ENCODE measurements around the gene CERS4.
A peak's percentile ranks its signal among the peaks of the same experiment; 100 is the strongest.
"Not testable (repeated sequence)": the region's sequence is repeated elsewhere in the genome, so short reads cannot be mapped to it uniquely, and the experiment has no call there.

The CERS4 gene

DNA sequence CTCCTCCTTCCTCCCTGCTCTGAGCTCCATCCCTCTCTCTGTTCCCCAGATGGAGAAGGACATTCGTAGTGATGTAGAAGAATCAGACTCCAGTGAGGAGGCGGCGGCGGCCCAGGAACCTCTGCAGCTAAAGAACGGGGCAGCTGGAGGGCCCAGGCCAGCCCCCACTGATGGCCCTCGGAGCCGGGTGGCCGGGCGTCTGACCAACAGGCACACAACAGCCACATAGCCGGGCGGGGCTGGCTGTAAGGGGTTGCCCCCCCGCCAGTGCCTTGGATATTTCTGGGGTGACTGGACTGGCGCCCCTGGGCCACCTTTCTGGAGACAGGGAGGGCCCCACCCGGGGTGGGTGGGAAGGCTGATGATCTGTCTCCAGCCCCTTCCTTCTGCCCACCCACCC, 52.7 kb downstream of the CERS4 start:
- Histone ChIP-seq H3K27ac (ENCODE audit: low read length) (no peak overlapping the region), H4K20me1 (ENCODE audit: insufficient read depth, low read length) (no peaks in the 10 kb centered on the region), H3K9me3 (ENCODE audit: insufficient read depth, low read length) (no peaks in the 10 kb centered on the region), H3K27me3 (ENCODE audit: low read depth, low read length) (no peaks in the 10 kb centered on the region), H3K9ac (ENCODE audit: low read length) (no peak overlapping the region), H3K4me3 (ENCODE audit: low read length) (no peak overlapping the region), H3K4me2 (ENCODE audit: low read length) (no peak overlapping the region), H3K36me3 (replicated peaks; ENCODE audit: low read depth, low read length) (no peaks in the 10 kb centered on the region), H3K79me2 (ENCODE audit: low read length) (no peaks in the 10 kb centered on the region), H3K4me1 (ENCODE audit: low read length) (no peaks in the 10 kb centered on the region), H2AFZ (ENCODE audit: low read depth, low read length) (no peak overlapping the region)
- TF ChIP-seq CTCF (IDR thresholded peaks at IDR 0.05; ENCODE audit: low read depth, low read length) (no peak), EZH2phosphoT487 (IDR thresholded peaks at IDR 0.05; ENCODE audit: low read depth) (no peak)

DNA sequence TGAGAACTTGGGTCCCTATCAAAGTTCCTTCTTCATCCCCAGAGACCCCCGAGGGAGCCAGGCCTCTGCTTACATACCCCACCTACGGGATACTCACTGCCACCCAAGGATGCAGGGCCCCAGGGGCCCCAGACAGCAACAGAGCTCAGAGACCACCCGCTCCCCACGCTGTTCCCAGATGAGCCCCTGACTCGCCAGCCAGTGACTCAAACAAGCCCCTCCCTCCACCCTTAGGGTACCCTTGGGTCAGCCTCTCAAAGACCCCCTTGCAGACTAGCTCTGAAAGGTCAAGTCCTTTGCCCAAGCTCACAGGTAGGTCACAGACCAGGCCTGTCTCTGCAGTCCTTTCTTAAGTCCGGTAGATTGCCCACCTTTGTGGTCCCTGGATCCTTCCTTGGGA, 53.3 kb downstream of the CERS4 start:
- TF ChIP-seq EZH2phosphoT487 (IDR thresholded peaks at IDR 0.05; ENCODE audit: low read depth) (no peak), CTCF (IDR thresholded peaks at IDR 0.05; ENCODE audit: low read depth, low read length) (no peak)

DNA sequence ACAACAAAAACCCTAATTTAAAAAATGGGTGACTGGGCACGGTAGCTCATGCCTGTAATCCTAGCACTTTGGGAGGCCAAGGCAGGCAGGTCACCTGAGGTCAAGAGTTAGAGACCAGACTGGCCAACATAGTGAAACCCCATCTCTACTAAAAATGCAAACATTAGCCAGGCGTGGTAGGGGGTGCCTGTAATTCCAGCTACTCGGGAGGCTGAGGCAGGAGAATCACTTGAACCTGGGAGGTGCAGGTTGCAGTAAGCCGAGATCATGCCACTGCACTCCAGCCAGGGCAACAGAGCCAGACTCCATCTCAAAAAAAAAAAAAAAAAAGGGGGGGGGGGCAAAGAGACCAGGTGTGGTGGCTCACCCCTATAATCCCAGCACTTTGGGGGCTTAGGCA, 55.1 kb downstream of the CERS4 start:
- H3K79me2 ChIP-seq (ENCODE audit: low read length); H4K20me1 ChIP-seq (ENCODE audit: insufficient read depth, low read length); H3K4me3 ChIP-seq (ENCODE audit: low read length); H3K27me3 ChIP-seq (ENCODE audit: low read depth, low read length); H2AFZ ChIP-seq (ENCODE audit: low read depth, low read length); H3K27ac ChIP-seq (ENCODE audit: low read length); H3K4me1 ChIP-seq (ENCODE audit: low read length); H3K9me3 ChIP-seq (ENCODE audit: insufficient read depth, low read length); H3K9ac ChIP-seq (ENCODE audit: low read length); H3K4me2 ChIP-seq (ENCODE audit: low read length); H3K36me3 ChIP-seq (replicated peaks; ENCODE audit: low read depth, low read length): not testable (repeated sequence)

More for the DNA sequence above, 53.3 kb downstream of the CERS4 start:
- no peak overlapping the region for H2AFZ ChIP-seq (ENCODE audit: low read depth, low read length)
- H3K27ac ChIP-seq (ENCODE audit: low read length) = no peak overlapping the region
- no peaks in the 10 kb centered on the region for H3K4me1 ChIP-seq (ENCODE audit: low read length)
- H3K27me3 ChIP-seq (ENCODE audit: low read depth, low read length) = no peaks in the 10 kb centered on the region
- no peak overlapping the region for H3K4me3 ChIP-seq (ENCODE audit: low read length)
- no peaks in the 10 kb centered on the region for H3K36me3 ChIP-seq (replicated peaks; ENCODE audit: low read depth, low read length)
- no peaks in the 10 kb centered on the region for H3K9me3 ChIP-seq (ENCODE audit: insufficient read depth, low read length)
- no peaks in the 10 kb centered on the region for H3K79me2 ChIP-seq (ENCODE audit: low read length)
- H4K20me1 ChIP-seq (ENCODE audit: insufficient read depth, low read length) = no peaks in the 10 kb centered on the region
- no peak overlapping the region for H3K9ac ChIP-seq (ENCODE audit: low read length)
- H3K4me2 ChIP-seq (ENCODE audit: low read length) = no peak overlapping the region

DNA sequence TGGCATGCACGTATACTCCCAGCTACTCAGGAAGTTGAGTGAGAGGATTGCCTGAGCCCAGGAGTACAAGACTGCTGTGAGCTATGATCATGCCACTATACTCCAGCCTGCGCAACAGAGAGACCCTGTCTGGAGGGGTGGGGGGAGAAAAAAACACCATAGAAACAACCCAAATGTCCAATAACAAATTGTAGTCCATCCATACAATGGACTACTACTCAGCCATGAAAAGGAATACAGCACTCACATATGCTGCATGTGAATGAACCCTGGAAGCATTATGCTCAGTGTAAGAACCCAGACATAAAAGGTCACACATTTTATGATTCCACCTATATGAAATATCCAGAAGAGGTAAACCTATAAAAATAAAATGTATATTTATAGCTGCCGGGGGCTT, 56.7 kb downstream of the CERS4 start:
- TF ChIP-seq CTCF (IDR thresholded peaks at IDR 0.05; ENCODE audit: low read depth, low read length) = no peak
- no peak for TF ChIP-seq EZH2phosphoT487 (IDR thresholded peaks at IDR 0.05; ENCODE audit: low read depth)
- no peaks in the 10 kb centered on the region for H3K9me3 ChIP-seq (ENCODE audit: insufficient read depth, low read length)
- H3K4me3 ChIP-seq (ENCODE audit: low read length) = no peak overlapping the region
- no peaks in the 10 kb centered on the region for H3K79me2 ChIP-seq (ENCODE audit: low read length)
- no peak overlapping the region for H2AFZ ChIP-seq (ENCODE audit: low read depth, low read length)
- no peaks in the 10 kb centered on the region for H3K36me3 ChIP-seq (replicated peaks; ENCODE audit: low read depth, low read length)
- H3K9ac ChIP-seq (ENCODE audit: low read length) = no peak overlapping the region
- no peak overlapping the region for H3K27ac ChIP-seq (ENCODE audit: low read length)
- peaks cover 9% of the 10 kb centered on the region for H3K4me1 ChIP-seq (ENCODE audit: low read length)
- no peaks in the 10 kb centered on the region for H3K27me3 ChIP-seq (ENCODE audit: low read depth, low read length)
- no peak overlapping the region for H3K4me2 ChIP-seq (ENCODE audit: low read length)
- no peaks in the 10 kb centered on the region for H4K20me1 ChIP-seq (ENCODE audit: insufficient read depth, low read length)

GRCh38 chr19:8269724-8270123, 60.6 kb downstream of the CERS4 start:
- peak overlapping the region; percentile 46; the same call in 1 of the 2 replicates for H3K9ac ChIP-seq (ENCODE audit: low read length)

DNA sequence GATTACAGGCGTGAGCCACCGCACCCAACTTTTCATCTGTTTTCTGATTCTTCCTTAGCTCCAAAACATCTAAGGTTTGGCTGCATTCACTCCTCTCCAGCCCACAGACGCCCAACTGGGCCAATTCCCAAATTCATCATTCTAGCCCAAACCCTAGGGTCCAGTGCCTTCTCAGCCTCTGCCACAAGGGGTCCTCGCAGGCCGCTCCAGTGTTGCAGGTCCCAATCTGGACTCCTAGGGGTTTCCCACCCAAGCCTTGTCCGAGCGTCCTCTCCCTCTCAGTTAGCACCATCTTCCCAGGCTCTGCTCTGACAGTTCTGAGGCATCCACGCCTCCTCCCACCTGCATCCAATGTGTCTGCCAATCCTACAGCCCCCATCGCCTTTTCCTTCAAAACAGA, 67.3 kb downstream of the CERS4 start:
- not testable (repeated sequence) for H4K20me1 ChIP-seq (ENCODE audit: insufficient read depth, low read length); H3K9me3 ChIP-seq (ENCODE audit: insufficient read depth, low read length); H3K4me1 ChIP-seq (ENCODE audit: low read length); H3K79me2 ChIP-seq (ENCODE audit: low read length); H3K36me3 ChIP-seq (replicated peaks; ENCODE audit: low read depth, low read length); H3K27me3 ChIP-seq (ENCODE audit: low read depth, low read length); H3K4me3 ChIP-seq (ENCODE audit: low read length); H2AFZ ChIP-seq (ENCODE audit: low read depth, low read length); H3K4me2 ChIP-seq (ENCODE audit: low read length); H3K27ac ChIP-seq (ENCODE audit: low read length); H3K9ac ChIP-seq (ENCODE audit: low read length)

More at GRCh38 chr19:8269724-8270123, 60.6 kb downstream of the CERS4 start:
- Histone ChIP-seq H4K20me1 (ENCODE audit: insufficient read depth, low read length) (no peaks in the 10 kb centered on the region), H2AFZ (ENCODE audit: low read depth, low read length) (peak overlapping the region; percentile 80), H3K4me3 (ENCODE audit: low read length) (peak overlapping the region; percentile 77), H3K4me1 (ENCODE audit: low read length) (peaks cover 9% of the 10 kb centered on the region), H3K4me2 (ENCODE audit: low read length) (peak overlapping the region; percentile 91), H3K79me2 (ENCODE audit: low read length) (no peaks in the 10 kb centered on the region), H3K9me3 (ENCODE audit: insufficient read depth, low read length) (no peaks in the 10 kb centered on the region), H3K27ac (ENCODE audit: low read length) (peak overlapping the region; percentile 43; the same call in 1 of the 2 replicates), H3K36me3 (replicated peaks; ENCODE audit: low read depth, low read length) (no peaks in the 10 kb centered on the region), H3K27me3 (ENCODE audit: low read depth, low read length) (no peaks in the 10 kb centered on the region)
- TF ChIP-seq CTCF (IDR thresholded peaks at IDR 0.05; ENCODE audit: low read depth, low read length) = no peak

DNA sequence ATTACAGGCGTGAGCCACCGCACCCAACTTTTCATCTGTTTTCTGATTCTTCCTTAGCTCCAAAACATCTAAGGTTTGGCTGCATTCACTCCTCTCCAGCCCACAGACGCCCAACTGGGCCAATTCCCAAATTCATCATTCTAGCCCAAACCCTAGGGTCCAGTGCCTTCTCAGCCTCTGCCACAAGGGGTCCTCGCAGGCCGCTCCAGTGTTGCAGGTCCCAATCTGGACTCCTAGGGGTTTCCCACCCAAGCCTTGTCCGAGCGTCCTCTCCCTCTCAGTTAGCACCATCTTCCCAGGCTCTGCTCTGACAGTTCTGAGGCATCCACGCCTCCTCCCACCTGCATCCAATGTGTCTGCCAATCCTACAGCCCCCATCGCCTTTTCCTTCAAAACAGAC, 82.2 kb downstream of the CERS4 start:
- H3K27me3 ChIP-seq (ENCODE audit: low read depth, low read length); H3K9me3 ChIP-seq (ENCODE audit: insufficient read depth, low read length); H3K27ac ChIP-seq (ENCODE audit: low read length); H3K4me1 ChIP-seq (ENCODE audit: low read length); H2AFZ ChIP-seq (ENCODE audit: low read depth, low read length); H3K36me3 ChIP-seq (replicated peaks; ENCODE audit: low read depth, low read length); H3K79me2 ChIP-seq (ENCODE audit: low read length); H4K20me1 ChIP-seq (ENCODE audit: insufficient read depth, low read length); H3K4me3 ChIP-seq (ENCODE audit: low read length); H3K9ac ChIP-seq (ENCODE audit: low read length); H3K4me2 ChIP-seq (ENCODE audit: low read length): not testable (repeated sequence)
